ENCODE data around the gene FOXK2.

FOXK2 gene

DNA sequence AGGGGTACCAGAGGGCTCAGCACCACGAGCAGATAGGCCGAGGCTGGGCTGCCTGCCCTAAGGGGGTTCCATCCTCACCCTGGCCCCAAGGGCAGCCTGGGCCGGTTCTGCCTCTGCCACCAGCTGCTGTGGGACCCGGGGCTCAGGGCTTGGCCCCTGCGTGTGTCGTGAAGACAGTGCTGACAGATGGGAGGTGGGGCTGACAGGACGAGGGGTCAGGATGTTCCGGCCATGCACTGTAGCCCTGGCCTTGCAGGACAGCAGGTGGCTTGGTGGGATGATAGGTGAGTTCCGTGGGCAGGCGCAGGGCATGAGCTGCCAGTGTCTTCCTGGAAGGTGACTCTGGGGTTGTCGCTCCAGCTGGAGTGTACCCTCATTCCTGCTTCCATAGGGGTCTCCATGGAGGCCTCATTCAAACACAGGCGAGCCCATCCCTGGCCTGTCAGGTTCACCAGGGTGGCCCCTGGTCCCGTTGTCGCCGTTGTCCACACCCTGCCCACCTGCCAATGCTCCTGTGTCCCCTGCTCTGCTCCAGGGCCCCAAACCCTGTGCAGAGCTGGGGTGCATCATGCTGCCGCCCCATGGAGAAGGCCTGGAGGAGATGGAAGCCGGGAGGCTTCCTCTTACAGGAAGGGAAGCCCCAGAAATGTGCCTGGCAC is 71.5 kb downstream of the FOXK2 start:
- no peak for DNase-seq

DNA sequence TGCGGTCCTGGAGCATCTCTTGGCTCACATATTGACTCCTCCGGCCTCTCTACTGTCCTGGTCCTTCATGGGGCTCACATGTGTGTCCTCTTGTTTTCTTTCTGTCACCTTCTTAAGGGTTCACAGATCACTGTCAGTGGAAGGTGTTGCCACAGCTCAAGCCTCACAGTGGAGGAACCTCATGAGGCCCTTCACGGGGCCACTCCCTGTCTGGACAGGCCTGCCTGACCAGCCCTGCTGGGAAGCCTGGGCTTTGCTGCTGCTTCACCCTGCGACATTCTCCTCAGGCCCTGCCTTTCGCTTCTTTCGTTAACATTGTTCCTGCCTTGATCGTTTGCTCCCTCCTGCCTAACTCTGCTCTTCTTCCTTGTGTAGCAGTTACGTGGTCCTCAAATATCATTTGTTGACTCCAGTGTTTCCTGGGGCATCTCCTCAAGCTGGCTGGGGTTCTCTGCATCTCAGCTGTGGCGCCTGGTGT is 72.8 kb downstream of the FOXK2 start:
- peak in 2 of 14 donors; percentile 43 to 68 for DNase-seq

DNA sequence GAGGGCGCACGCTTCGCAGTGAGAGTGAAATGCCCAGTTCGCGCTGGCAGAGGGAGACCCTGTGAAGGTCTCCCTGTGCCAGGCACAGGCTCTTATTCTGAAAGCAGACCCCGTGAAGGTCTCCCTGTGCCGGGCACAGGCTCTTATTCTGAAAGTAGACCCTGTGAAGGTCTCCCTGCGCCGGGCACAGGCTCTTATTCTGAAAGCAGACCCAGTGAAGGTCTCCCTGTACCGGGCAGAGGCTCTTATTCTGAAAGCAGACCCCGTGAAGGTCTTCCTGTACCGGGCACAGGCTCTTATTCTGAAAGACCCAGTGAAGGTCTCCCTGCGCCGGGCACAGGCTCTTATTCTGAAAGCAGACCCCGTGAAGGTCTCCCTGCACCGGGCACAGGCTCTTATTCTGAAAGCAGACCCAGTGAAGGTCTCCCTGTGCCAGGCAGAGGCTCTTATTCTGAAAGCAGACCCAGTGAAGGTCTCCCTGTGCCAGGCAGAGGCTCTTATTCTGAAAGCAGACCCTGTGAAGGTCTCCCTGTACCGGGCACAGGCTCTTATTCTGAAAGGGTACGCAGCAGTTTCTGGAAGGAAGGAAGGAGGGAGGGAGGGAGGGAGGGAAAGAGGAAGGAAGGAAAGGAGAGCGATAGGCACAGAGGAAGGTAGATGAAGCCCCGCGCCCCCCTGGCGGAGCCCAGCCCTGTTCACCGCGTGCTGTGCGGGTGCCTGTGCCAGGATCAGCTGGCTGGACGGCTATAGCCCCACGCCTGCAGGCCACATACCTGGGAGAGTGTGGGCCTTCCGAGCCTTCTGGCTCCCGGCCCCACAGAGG is 73.4 kb downstream of the FOXK2 start:
- DNase-seq = peak in 12 of 14 donors; percentile 46 to 91 (median 74)

DNA sequence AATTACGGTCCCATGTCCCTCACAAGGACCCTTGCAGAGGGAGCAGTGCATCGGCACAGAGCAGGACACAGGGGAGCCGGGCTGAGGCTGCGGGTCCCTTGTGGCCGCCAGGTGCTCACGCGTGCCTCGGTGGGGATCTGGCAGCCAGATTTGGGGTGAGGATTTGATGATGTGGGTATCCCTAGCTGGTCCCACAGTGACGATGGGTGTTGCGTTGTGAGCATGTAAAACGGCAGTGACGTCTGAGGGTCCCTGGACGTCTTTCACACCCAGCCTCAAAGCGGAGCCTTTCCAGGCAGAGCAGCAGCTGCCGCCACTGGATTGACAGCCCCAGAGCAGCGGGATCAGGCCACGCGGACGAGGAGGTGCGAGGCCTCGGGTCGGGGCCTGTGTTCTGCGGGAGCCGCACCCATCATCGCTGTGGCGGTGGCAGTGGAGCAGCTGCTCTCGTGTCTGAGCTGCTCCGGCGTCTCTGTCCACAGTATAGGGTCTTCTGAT is 74.1 kb downstream of the FOXK2 start:
- DNase-seq = no peak

DNA sequence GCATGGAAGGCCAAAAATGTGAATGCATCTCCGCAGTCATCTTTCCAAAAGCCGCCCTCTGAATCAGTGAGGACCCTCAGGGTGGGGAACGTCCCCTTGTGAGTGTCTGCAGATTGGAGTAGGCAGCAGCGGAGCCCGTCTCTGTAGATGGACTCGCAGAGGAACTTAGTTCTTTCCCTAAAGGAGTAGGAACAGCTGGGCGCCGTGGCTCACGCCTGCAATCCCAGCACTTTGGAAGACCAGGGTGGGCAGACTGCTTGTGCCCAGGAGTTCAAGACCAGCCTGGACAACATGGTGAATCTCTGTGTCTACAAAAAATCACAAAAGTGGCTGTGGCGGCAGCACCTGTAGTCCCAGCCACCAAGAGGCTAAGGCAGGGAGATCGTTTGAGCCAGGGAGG is 75.0 kb downstream of the FOXK2 start:
- no peak for DNase-seq

DNA sequence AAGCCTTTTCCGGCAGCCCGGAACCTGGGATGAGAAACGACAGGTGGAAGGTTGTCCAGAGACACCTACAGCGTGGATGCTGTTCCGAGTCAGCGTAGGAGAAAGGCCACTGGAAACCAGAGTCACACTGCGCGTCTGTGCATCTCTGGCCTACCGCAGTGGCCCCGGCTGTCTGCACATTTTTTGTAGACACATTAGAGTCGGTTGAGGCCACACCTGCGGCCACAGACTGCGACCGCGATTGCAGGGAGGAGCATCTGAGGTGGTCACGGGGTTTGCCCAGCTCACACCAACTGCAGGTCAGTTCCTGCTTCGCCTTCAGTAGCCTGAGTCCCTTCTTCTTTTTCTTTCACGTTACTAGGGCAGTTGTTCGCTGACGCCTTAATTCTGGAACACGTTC is 76.4 kb downstream of the FOXK2 start:
- DNase-seq = no peak

DNA sequence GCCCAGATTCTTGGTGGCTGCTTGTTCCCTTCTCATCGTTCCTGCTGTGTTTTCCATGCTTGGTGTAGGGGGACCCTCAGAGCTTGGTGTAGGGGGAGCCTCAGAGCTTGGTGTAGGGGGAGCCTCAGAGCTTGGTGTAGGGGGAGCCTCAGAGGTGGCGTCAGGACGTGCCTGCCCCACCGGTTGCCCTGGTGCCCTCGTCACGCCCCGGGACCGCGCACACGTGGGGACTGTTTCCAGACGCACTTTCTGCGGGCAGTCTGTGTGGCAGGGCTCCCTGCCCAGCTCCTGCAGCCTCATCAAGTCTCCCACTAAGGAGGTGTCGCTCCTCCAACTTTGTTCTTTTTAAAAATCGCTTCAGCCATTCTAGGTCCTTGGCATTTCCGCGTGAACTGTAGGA is 76.8 kb downstream of the FOXK2 start:
- no peak for DNase-seq

DNA sequence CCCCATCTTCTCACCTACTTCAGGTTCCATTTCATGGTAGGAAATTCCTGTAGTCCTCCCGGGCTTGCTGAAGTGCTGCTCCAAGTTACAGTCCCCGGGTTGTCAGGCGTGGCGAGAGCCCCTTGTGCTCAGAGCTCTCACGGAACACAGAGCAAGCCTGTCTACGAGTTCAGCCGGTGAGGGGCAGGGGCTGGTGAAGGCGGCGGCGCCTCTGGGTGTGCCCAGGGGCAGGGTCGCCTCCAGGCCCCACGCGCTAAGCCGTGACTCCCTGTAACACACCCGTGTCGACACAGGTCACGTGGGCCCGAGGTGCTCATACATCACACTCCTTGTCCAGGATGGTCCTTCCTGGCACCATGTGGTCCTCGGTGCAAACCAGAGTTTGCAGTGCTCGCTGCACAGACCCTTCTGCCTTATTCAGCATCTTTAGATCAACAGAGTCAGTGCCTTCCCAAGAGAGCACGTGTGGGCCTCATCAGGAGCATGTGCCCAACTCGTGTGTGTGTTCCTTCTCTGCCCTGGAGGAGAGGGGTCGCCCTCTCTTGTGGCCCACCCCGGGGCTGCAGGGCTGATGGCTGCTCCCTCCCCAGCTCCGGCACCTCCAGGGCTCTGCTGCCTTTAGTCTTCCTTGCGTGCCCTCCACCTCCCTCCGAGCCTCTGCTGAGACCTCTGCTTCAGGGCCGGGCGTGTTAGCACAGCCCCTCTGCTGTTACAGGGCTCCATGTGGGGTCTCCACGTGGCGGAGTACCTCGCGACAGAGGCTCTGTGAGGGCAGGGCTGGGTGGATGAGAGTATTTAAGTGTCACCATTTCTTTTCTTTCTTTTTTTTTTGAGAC is 77.5 kb downstream of the FOXK2 start:
- no peak for DNase-seq

DNA sequence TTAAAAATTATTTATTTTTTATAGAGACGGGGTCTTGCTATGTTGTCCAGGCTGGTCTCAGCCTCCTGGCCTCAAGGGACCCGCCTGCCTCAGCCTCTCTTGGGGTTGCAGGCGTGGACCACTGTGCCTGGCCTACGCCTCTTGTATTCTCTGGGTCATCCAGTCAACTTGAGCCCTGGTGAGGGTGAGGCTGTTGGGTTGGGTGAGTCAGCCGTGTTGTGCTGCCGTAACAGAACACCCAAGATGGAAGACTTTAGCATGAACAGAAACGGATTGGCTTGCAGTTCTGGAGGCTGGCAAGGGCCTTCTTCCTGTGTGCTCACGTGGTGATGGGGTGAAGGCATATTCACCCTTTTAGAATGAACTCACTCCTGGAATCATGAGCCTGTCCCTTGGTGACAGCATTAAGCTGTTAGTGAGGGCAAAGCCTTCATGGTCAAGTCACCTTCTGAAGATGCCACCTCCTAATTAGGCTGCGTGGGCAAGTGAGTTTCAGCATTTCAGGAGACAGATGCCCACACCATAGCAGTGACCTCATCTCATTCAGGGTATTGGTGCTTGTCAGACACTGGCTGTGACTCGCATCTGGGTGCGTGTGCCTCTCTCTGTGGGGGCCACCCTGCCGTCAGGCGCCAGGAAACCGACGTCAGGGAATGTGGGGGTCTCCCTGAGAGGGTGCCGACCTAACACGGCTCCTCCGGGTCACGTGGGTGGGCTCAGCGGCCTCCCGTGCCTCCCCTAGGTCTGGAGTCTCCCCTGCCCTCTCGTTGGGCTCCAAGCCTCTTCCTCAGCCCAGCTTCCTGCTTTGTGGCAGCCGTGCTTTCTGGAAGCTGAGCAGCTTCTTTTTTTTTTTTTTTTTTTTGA is 79.0 kb downstream of the FOXK2 start:
- no peak for DNase-seq

DNA sequence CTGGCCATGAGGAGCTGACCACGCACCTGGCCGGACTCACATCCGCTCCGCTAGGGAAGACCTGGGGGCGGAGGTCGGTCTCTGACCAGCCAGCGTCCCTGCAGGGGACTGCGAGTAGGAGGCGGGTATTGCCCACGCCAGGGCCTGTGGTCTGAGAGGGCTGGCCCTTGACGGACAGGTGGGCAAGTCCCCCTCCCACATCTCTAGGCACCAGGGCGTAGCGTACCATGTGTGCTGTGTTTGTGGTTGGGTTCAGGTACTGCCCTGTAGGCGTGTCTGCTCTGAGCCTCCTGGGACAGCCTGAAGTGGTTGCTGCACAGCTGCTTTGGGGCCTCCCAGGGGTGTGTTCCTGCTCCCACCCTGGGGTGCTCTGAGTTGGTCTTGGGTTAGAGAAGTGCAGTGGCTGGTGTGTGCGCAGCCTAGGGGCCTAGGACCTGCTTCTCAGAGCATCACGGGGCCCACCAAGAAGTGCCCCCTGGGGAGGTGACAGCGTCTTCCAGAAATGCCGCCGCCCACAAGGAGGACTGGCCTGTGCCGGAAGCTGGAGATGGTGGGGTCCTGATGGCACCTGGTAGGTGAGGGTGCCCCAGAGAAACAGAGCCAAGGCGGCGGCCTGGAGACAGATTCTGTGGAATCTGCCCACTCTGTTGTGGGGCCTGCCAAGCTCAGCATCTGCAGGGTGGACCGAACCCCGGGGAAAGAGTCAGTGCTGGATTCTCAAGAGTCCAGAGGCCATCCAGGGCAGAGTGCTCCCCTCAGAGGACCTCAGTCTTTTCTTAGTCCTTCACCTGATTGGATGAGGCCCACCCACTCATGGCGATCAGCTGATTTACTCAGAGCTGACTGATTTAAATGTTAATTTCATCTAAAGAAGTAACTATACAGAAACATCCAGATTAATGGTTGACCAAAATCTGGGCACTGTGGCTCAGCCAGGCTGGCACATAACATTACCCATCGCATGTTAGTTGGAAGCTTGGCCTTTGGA is 80.4 kb downstream of the FOXK2 start:
- no peak for DNase-seq

DNA sequence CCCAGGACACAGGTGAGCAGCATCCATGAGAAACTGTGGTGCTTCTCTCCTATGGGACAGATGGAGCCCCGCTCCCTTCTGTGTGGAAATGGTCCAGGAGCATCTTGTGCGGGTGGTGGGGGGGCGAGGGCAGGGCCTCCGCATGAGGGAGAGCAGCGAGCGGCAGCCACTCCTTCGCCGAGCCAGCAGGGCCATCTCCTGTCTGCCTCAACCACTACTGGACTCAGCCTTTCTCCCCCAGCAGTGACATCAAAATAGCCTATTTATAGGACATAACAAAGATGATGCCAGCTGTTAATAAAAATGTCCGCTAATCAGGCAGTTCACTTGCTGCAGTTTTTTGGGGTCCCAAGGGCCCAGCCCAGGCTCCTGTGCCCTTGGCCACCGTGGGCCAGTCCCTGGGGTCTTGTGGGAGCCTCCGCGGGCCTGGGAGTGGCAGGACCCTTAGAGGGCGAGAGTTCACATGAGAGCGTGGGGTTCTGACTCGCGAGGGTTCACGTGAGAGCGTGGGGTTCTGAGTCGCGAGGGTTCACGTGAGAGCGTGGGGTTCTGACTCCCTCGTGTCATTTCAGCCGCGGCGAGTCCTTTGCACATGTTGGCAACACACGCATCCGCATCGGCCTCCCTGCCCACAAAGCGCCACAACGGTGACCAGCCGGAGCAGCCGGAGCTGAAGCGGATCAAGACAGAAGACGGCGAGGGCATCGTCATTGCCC is 81.4 kb downstream of the FOXK2 start:
- DNase-seq = no peak

DNA sequence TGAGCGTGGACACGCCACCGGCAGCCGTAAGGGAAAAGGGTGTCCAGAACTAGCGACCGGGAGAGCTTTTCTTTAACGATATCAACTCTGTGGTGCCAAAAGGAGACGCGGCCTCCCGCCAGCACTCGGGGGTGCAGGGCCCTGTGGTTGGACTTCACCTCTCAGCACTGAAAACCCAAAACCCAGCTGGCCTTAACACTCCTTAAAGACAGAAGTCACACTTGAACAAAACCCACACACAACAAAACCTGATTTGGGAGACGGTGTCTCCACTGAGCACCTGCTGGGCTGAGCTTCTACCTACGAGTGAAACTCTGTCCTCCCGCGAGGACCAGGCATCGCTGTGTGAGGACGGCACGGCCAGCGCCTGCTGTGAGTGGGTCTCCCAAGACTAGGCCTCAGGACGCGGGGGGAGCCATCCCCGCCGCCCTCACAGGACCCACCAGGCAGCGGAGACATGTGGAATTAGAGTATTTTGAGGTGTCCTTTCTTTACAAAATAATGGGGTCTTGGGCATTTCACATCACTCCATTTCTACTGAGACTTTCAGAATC is 82.0 kb downstream of the FOXK2 start:
- DNase-seq = no peak

DNA sequence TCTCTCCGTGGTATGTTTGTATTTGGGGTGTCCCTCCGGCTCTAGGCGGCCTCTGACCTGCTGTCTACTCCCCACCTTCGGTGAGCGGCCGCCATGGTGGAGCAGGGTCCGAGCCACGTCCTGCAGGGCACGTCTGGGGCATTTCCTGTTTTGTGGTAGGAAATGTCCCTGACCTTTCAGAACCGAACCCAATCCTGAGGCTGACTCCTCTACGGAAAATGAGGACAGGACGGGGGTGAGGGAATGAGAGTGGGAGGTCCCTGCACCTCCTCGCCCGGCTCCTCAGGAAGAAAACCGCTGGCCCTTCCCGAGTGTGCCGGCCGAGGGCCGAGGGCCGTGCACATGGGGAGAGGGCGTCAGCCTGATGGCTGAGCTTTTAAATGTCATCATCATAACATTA is 83.0 kb downstream of the FOXK2 start:
- no peak for DNase-seq

DNA sequence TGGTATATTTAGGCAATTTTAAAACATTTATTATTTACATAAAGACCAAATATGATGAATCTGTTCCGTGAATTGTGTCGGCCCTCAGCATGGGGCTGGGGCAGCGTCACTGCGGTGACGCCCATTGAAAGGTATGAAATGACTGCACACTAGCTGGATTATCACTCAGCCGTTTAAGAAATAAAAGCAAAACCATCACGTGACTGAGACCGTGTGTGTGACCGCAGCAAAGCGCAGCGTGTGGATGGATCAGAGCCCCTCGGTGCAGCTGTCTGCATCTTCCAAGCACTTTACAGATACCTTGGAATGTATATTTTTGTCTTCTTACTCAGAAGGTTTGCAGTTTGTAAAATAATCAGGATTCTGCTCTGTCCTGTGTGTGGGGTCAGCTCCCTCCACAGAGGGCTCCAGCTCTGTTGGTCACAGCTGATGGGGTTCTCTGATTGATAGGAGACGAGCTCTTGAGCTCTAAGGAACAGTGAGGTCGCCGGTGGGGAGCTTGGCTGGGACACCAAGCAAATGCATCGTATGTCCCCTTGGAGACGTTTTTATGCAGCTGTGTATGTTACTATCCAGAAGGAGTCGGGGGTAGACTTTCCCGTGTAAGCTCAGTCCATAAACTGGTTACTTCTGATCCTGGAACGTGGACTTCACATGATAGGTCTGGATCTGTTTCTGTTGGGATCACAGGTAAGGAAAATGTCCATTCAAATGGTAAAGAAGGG is 83.6 kb downstream of the FOXK2 start:
- no peak for DNase-seq

DNA sequence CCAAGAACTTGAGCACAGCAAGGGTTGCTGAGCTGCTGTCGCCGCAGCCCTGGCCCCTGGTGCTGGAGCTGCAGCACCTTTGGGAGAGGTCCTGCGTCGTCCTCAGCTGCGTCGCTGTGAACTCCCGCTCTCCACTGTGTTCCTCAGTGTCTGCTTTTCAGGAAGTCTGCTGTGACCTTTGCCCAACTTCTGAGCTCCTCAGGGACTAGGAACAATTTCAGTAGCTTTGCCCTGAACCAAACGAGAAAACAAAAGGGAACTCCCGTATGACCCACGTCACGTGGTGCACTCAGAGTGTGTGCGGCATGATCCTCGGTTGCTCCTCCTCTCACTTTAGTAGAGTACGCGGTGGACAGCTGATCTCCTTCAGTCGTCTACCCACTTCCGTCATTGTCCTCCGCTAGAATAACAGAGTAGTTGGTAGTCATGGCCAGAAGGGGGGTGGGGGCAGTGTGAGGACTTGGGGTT is 84.5 kb downstream of the FOXK2 start:
- DNase-seq = peak in 10 of 14 donors; percentile 20 to 49 (median 39)

DNA sequence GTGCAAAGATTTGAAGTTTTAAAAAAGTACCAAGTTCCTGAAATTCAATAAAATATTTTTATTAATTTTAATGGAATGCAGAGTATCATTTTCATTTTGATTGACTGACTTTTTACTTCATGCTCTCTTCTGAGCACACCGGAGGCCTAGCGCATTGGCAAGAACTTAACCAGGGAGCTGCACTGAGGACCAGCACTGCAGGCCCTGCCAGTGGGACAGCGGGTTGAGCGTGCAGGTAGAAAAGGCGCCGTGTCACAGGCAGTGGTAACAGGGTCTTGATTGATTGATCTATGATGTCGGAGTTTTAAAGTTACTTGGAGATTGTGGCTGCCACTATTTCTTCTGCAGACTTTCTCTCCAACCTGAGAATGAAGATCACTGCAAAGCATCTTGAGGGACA is 85.0 kb downstream of the FOXK2 start:
- DNase-seq = no peak

DNA sequence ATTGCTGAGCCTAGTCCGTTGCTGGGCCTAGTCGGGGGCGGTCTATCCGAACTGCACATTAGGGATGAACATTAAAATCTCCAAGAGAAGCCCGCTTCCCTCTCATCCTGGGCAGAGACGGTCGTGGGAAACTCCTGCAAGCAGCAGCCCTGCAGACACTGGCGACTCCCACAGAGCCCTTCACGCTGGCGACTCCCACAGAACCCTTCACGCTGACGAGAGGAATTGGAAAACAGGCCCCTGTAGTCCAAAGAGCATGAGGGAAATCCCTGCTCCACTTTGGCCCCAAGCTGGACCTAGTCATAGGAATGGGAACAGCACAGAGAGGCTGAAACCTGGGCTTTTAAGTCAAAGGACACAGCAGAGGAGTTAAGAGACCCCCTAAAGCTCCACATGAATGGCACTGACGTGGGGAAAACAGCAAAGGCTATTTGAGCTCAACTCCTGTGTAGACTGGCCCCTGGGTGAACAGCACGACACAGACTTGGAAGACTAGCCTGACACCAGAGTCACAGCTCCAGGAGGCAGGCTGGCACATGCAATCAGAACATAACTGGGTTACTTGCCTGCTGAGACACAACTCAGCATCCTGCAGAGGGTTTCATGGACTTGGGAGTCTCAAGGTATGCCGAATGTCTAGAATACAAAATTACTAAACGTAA is 86.5 kb downstream of the FOXK2 start:
- DNase-seq = no peak

DNA sequence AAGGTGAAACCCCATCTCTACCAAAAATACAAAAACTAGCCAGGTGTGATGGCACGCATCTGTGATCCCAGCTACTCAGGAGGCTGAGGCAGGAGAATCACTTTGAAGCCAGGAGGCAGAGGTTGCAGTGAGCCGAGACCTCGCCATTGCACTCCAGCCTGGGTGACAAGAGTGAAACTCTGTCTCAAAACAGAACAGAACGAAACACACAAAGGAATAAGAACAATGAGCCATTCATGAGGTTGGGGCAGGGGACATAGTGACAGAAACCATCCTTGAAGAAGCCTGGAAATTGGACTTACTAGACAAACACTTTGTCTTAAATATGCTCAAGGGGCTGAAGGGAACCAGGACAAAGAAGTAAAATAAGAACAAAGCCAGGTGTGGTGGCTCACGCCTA is 89.3 kb downstream of the FOXK2 start:
- DNase-seq = no peak

Data from C1 segment of cervical spinal cord (tissue), 14 donors.